SK-N-SH (cell line): ENCODE data around the gene C7orf33.

Source experiments
- CHD2 ChIP-seq: fragments of 150-350 bp; IDR thresholded peaks from 2 replicates; pipeline ENCODE4 v1.6.1; 2018; ENCODE audit warnings: low read length; ENCODE audit not compliant: partially characterized antibody
- ELF1 ChIP-seq: IDR thresholded peaks from 2 replicates; pipeline ENCODE4 v1.4.0; 2012
- EZH2phosphoT487 ChIP-seq: fragments of 200-600 bp; sonication (generic); IDR thresholded peaks from 2 replicates; pipeline ENCODE4 v1.6.1; 2017; ENCODE audit warnings: low read depth, mixed run types, mild to moderate bottlenecking, antibody characterized with exemption, moderate library complexity, borderline replicate concordance
- FOXJ3 ChIP-seq: sonication (generic); formaldehyde crosslinking; IDR thresholded peaks from 2 replicates; pipeline ENCODE4 v1.5.1; 2020; ENCODE audit warnings: mild to moderate bottlenecking, missing genetic modification reagents
- GABPA ChIP-seq: IDR thresholded peaks from 2 replicates; pipeline ENCODE4 v1.4.0; 2012; ENCODE audit warnings: low read depth, mild to moderate bottlenecking
- MXI1 ChIP-seq: IDR thresholded peaks from 2 replicates; pipeline ENCODE4 v1.6.1; 2012; ENCODE audit warnings: mild to moderate bottlenecking, low read depth, low read length, improper control_type of control experiment
- NFIC ChIP-seq: IDR thresholded peaks from 2 replicates; pipeline ENCODE4 v1.4.0; 2012; ENCODE audit warnings: borderline replicate concordance
- POLR2AphosphoS5 ChIP-seq: IDR thresholded peaks from 2 replicates; pipeline ENCODE4 v1.6.1; 2012; ENCODE audit warnings: low read depth, low read length
- REST ChIP-seq: IDR thresholded peaks from 2 replicates; pipeline ENCODE4 v1.6.1; 2012; ENCODE audit warnings: mild to moderate bottlenecking, low read depth, low read length, moderate library complexity
- RFX5 ChIP-seq: IDR thresholded peaks from 2 replicates; pipeline ENCODE4 v1.6.1; 2012; ENCODE audit warnings: mild to moderate bottlenecking, improper control_type of control experiment, low read length
- TF ChIP-seq, protein P1 (sequence below): fragments of 200-600 bp; sonication (generic); IDR thresholded peaks from 2 replicates; pipeline ENCODE4 v1.6.1; 2017; ENCODE audit warnings: antibody characterized with exemption, mild to moderate bottlenecking, moderate library complexity
- TF ChIP-seq, protein P2 (sequence below): IDR thresholded peaks from 2 replicates; pipeline ENCODE4 v1.4.0; 2012; ENCODE audit warnings: low read depth
- TF ChIP-seq, protein P3 (sequence below): fragments of 150-350 bp; IDR thresholded peaks from 2 replicates; pipeline ENCODE4 v1.6.1; 2017; ENCODE audit warnings: antibody characterized with exemption, low read length, low read depth, borderline replicate concordance

DNA sequence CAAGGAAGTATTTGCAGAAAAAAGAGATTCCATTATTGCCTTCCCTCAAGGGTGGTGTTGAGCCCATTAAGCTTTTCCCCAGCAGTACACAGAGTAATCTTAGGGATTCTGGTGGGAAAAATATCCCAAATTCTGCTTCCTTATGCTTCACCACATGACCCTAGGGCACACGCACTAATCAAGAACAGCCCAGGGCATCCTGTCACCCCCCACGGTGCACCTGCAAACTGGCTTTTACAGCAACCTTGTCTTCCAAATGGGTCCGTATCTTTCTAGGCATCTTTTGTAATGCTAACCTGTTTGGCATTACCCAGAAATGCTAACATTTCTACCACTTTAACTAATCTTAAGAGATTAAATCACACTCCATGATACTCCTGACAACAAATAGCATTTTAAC is 926 bp upstream of the C7orf33 start:
- no peak for TF ChIP-seq REST
- TF ChIP-seq, protein P1, sequence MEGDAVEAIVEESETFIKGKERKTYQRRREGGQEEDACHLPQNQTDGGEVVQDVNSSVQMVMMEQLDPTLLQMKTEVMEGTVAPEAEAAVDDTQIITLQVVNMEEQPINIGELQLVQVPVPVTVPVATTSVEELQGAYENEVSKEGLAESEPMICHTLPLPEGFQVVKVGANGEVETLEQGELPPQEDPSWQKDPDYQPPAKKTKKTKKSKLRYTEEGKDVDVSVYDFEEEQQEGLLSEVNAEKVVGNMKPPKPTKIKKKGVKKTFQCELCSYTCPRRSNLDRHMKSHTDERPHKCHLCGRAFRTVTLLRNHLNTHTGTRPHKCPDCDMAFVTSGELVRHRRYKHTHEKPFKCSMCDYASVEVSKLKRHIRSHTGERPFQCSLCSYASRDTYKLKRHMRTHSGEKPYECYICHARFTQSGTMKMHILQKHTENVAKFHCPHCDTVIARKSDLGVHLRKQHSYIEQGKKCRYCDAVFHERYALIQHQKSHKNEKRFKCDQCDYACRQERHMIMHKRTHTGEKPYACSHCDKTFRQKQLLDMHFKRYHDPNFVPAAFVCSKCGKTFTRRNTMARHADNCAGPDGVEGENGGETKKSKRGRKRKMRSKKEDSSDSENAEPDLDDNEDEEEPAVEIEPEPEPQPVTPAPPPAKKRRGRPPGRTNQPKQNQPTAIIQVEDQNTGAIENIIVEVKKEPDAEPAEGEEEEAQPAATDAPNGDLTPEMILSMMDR: no peak
- TF ChIP-seq RFX5: no peak
- no peak for TF ChIP-seq CHD2
- TF ChIP-seq, protein P2, sequence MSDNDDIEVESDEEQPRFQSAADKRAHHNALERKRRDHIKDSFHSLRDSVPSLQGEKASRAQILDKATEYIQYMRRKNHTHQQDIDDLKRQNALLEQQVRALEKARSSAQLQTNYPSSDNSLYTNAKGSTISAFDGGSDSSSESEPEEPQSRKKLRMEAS: no peak
- TF ChIP-seq, protein P3, sequence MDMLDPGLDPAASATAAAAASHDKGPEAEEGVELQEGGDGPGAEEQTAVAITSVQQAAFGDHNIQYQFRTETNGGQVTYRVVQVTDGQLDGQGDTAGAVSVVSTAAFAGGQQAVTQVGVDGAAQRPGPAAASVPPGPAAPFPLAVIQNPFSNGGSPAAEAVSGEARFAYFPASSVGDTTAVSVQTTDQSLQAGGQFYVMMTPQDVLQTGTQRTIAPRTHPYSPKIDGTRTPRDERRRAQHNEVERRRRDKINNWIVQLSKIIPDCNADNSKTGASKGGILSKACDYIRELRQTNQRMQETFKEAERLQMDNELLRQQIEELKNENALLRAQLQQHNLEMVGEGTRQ: no peak
- TF ChIP-seq MXI1: no peak
- no peak for TF ChIP-seq POLR2AphosphoS5
- TF ChIP-seq GABPA: no peak
- TF ChIP-seq NFIC: no peak
- TF ChIP-seq EZH2phosphoT487: no peak
- TF ChIP-seq FOXJ3 (CRISPR knock-in tag): no peak
- no peak for TF ChIP-seq ELF1
